D341Med (cell line): ENCODE results near the gene TEDC1.

Source experiments
- DNase-seq: peaks from one replicate; pipeline ENCODE4 v3.0.0; 2012; ENCODE audit warnings: low spot score

TEDC1 gene

GRCh38 chr14:105458010-105458409 is 33.0 kb upstream of the TEDC1 start:
- DNase-seq = no peak

GRCh38 chr14:105458571-105458970 is 32.5 kb upstream of the TEDC1 start:
- no peak for DNase-seq

GRCh38 chr14:105460116-105460515 is 30.9 kb upstream of the TEDC1 start:
- no peak for DNase-seq

GRCh38 chr14:105460616-105461015 is 30.4 kb upstream of the TEDC1 start:
- DNase-seq = no peak

GRCh38 chr14:105461903-105462302 is 29.1 kb upstream of the TEDC1 start:
- no peak for DNase-seq

- DNase-seq = no peak
Observed at GRCh38 chr14:105464501-105464900, 26.5 kb upstream of the TEDC1 start.

- DNase-seq = no peak
Observed at GRCh38 chr14:105465209-105466031, 25.6 kb upstream of the TEDC1 start.

GRCh38 chr14:105466531-105467248 is 24.4 kb upstream of the TEDC1 start:
- no peak for DNase-seq

- DNase-seq = no peak
Observed at GRCh38 chr14:105467249-105467941, 23.7 kb upstream of the TEDC1 start.

- no peak for DNase-seq
Observed at GRCh38 chr14:105467942-105468471, 23.0 kb upstream of the TEDC1 start.

GRCh38 chr14:105468621-105469241 is 22.3 kb upstream of the TEDC1 start:
- no peak for DNase-seq

GRCh38 chr14:105469456-105470349 is 21.3 kb upstream of the TEDC1 start:
- no peak for DNase-seq

- peak; percentile 78 for DNase-seq
Observed at GRCh38 chr14:105470350-105471296, 20.4 kb upstream of the TEDC1 start.

GRCh38 chr14:105471297-105471821 is 19.7 kb upstream of the TEDC1 start:
- DNase-seq = peak; percentile 73

GRCh38 chr14:105471823-105472485 is 19.1 kb upstream of the TEDC1 start:
- no peak for DNase-seq

- DNase-seq = no peak
Observed at GRCh38 chr14:105472486-105472991, 18.5 kb upstream of the TEDC1 start.

GRCh38 chr14:105473033-105473676 is 17.9 kb upstream of the TEDC1 start:
- no peak for DNase-seq
